ENCODE data around the gene SLC2A8.

The SLC2A8 gene

DNA sequence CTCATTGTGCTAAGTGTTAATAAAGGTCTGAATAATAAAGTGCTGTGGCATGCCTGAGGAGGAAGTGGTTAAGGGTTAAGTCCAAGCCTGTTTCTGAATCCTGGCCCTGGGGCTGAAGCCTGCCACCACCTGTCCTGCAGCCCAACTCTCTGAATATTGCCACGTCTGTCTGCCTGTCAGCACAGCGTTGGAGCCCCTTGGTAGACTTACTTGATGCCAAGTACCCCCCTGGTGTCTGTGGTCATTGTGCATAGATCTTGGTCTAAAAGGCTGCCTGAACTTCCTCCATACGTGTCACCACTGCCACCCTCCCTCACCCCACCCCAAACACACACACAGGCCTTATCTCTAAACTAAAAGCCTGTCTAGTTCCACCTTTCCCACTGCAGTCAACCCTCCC, 35.4 kb upstream of the SLC2A8 start:
- Histone ChIP-seq H3K4me1 (ENCODE audit: control insufficient read depth in 1 of 2, insufficient read depth in 1 of 2, low read depth in 1 of 2, low read length in 1 of 2) (no peaks in the 10 kb centered on the region), H3K27me3 (no peaks in the 10 kb centered on the region), H3K27ac (no peak overlapping the region), H3K4me3 (ENCODE audit: low read depth in 1 of 2, low read length in 1 of 2) (no peak overlapping the region), H3K9me3 (no peaks in the 10 kb centered on the region), H3K36me3 (no peaks in the 10 kb centered on the region)
- no peak for TF ChIP-seq CTCF (IDR thresholded peaks at IDR 0.05)

- Histone ChIP-seq H3K4me3 (ENCODE audit: low read depth in 1 of 2, low read length in 1 of 2) (no peak overlapping the region), H3K9me3 (no peaks in the 10 kb centered on the region), H3K4me1 (ENCODE audit: control insufficient read depth in 1 of 2, insufficient read depth in 1 of 2, low read depth in 1 of 2, low read length in 1 of 2) (no peaks in the 10 kb centered on the region), H3K36me3 (no peaks in the 10 kb centered on the region), H3K27ac (no peak overlapping the region), H3K27me3 (no peaks in the 10 kb centered on the region)
- no peak for TF ChIP-seq CTCF (IDR thresholded peaks at IDR 0.05)
Observed at GRCh38 chr9:127362829-127363228, 34.1 kb upstream of the SLC2A8 start.

GRCh38 chr9:127365461-127365860, 31.5 kb upstream of the SLC2A8 start:
- no peak for TF ChIP-seq CTCF (IDR thresholded peaks at IDR 0.05)
- Histone ChIP-seq H3K36me3 (no peaks in the 10 kb centered on the region), H3K27me3 (peaks cover 8% of the 10 kb centered on the region), H3K27ac (no peak overlapping the region), H3K4me3 (ENCODE audit: low read depth in 1 of 2, low read length in 1 of 2) (no peak overlapping the region), H3K4me1 (ENCODE audit: control insufficient read depth in 1 of 2, insufficient read depth in 1 of 2, low read depth in 1 of 2, low read length in 1 of 2) (no peaks in the 10 kb centered on the region), H3K9me3 (no peaks in the 10 kb centered on the region)

GRCh38 chr9:127366594-127366993, 30.4 kb upstream of the SLC2A8 start:
- H3K4me1 ChIP-seq (ENCODE audit: control insufficient read depth in 1 of 2, insufficient read depth in 1 of 2, low read depth in 1 of 2, low read length in 1 of 2) = no peaks in the 10 kb centered on the region
- peaks cover 16% of the 10 kb centered on the region for H3K27me3 ChIP-seq
- no peak for TF ChIP-seq CTCF (IDR thresholded peaks at IDR 0.05)
- no peaks in the 10 kb centered on the region for H3K9me3 ChIP-seq
- no peaks in the 10 kb centered on the region for H3K36me3 ChIP-seq
- no peak overlapping the region for H3K4me3 ChIP-seq (ENCODE audit: low read depth in 1 of 2, low read length in 1 of 2)
- no peak overlapping the region for H3K27ac ChIP-seq

GRCh38 chr9:127368852-127369402, 28.0 kb upstream of the SLC2A8 start:
- no peak for TF ChIP-seq CTCF (IDR thresholded peaks at IDR 0.05)
- H3K36me3 ChIP-seq = no peaks in the 10 kb centered on the region
- H3K27me3 ChIP-seq = peaks cover 16% of the 10 kb centered on the region
- H3K4me3 ChIP-seq (ENCODE audit: low read depth in 1 of 2, low read length in 1 of 2) = no peak overlapping the region
- H3K27ac ChIP-seq = no peak overlapping the region
- H3K4me1 ChIP-seq (ENCODE audit: control insufficient read depth in 1 of 2, insufficient read depth in 1 of 2, low read depth in 1 of 2, low read length in 1 of 2) = no peaks in the 10 kb centered on the region
- H3K9me3 ChIP-seq = no peaks in the 10 kb centered on the region

DNA sequence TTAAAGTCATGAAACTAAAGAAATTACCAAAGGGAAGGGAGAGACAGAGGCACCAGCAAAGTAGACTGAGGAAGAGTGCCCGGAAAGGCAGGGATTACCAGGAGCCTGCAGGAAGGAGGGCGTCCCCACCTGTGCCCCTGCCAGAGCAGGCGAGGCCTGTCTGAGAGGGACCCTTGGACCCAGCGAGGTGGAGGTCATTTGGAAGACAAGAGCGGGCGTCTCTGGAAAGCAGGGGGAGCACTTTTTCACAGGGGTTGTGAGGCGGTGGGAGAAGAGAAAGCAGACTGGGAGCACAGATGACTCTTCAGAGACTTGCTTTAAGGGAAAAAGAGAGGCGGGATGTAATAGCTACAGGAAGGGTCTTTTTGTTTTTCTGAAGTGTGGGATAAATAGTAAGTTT, 27.5 kb upstream of the SLC2A8 start:
- Histone ChIP-seq H3K36me3 (no peaks in the 10 kb centered on the region), H3K4me1 (ENCODE audit: control insufficient read depth in 1 of 2, insufficient read depth in 1 of 2, low read depth in 1 of 2, low read length in 1 of 2) (no peaks in the 10 kb centered on the region)

More for the DNA sequence above, 27.5 kb upstream of the SLC2A8 start:
- H3K9me3 ChIP-seq = no peaks in the 10 kb centered on the region
- H3K27ac ChIP-seq = no peak overlapping the region
- no peak for TF ChIP-seq CTCF (IDR thresholded peaks at IDR 0.05)
- H3K4me3 ChIP-seq (ENCODE audit: low read depth in 1 of 2, low read length in 1 of 2) = no peak overlapping the region
- peaks cover 16% of the 10 kb centered on the region for H3K27me3 ChIP-seq

Data from neutrophil (primary cell).